ENCODE results near the gene MYL10. TPM values are rescaled to one million over a fixed set of nuclear protein-coding genes. Genes with fewer than 3 reads are reported as not detected.

Gene MYL10
- total RNA-seq (2016; rRNA removed; fragmentation: Illumina TruSeq; extraction: Trizol) (not detected in 2 replicates), polyA plus RNA-seq (2011; rRNA removed) (0.16 TPM in 1 of 2 replicates, not detected in the other), polyA minus RNA-seq (2011; rRNA and poly(A)+ RNA removed; ENCODE audit: low replicate concordance) (not detected in 2 replicates), Bru-seq, nascent RNA (not detected), BruChase-seq, experiment 1, labeled RNA remaining after a 6-hour chase (not detected), BruChase-seq, experiment 2, labeled RNA remaining after a 2-hour chase (not detected)
- total RNA-seq (2016; cell fraction: cytosol; rRNA removed; fragmentation: Illumina TruSeq; extraction: Trizol; ENCODE audit: low read depth) = not detected in 2 replicates
- not detected in 2 replicates for total RNA-seq (2016; cell fraction: insoluble cytoplasmic fraction; rRNA removed; fragmentation: Illumina TruSeq; extraction: Trizol)
- total RNA-seq (2016; cell fraction: membrane; rRNA removed; fragmentation: Illumina TruSeq; extraction: Trizol) = not detected in 2 replicates
- total RNA-seq (2016; cell fraction: nucleus; rRNA removed; fragmentation: Illumina TruSeq; extraction: Trizol) = not detected in 2 replicates
- not detected in 2 replicates for polyA plus RNA-seq (2011; cell fraction: cytosol; rRNA removed)
- polyA plus RNA-seq (2011; cell fraction: nucleus; rRNA removed) = not detected in 2 replicates
- not detected in 2 replicates for polyA plus RNA-seq (2012)
- not detected in 2 replicates for polyA plus RNA-seq (2016; cell fraction: cytosol; fragmentation: Illumina TruSeq; extraction: Trizol; ENCODE audit: low read depth)
- not detected in 2 replicates for polyA plus RNA-seq (2016; cell fraction: insoluble cytoplasmic fraction; fragmentation: Illumina TruSeq; extraction: Trizol; ENCODE audit: low read depth)
- polyA plus RNA-seq (2016; cell fraction: membrane; fragmentation: Illumina TruSeq; extraction: Trizol; ENCODE audit: low read depth) = not detected in 2 replicates
- not detected in 2 replicates for polyA plus RNA-seq (2016; cell fraction: nucleus; fragmentation: Illumina TruSeq; extraction: Trizol; ENCODE audit: insufficient read depth, low read depth)
- not detected in 2 replicates for polyA minus RNA-seq (2011; cell fraction: cytosol; rRNA and poly(A)+ RNA removed)
- polyA minus RNA-seq (2011; cell fraction: nucleus; rRNA and poly(A)+ RNA removed) = not detected in 2 replicates
- long read RNA-seq, experiment 1 = 0 reads
- long read RNA-seq, experiment 2 = 0 reads

GRCh38 chr7:101629171-101629570 lies at the start of gene MYL10:
Gene MYL10, minus strand, starts transcription at chr7:101629296. Its CDS starts 178 bp downstream, at chr7:101629118.
- H3K4me3 ChIP-seq (replicated peaks in 1 of 3; ENCODE audit: insufficient read depth in 1 of 3, low read depth in 2 of 3, low read length in 3 of 3) = no peak within 1 kb of the TSS
- ChIA-PET CTCF (ENCODE audit: low intra/inter-chr PET ratio, low total read pairs) (no interaction called here), POLR2A (no interaction called here)
- DNase-seq (ENCODE audit: low spot score) = no peak
- H3K79me2 ChIP-seq (ENCODE audit: insufficient read depth, low read length) = no peaks in the 10 kb centered on the region
- WGBS (ENCODE audit: low lambda C conversion rate) = 40% methylated on average over 8 of the region's 8 CpGs
- H3K9ac ChIP-seq (ENCODE audit: insufficient read depth, low read depth, low read length) = no peak within 1 kb of the TSS
- intact Hi-C loops (cut with micrococcal nuclease; ENCODE audit: unreplicated experiment) (no loop called here), in situ Hi-C loops (cut with HindIII; ENCODE audit: extremely low pct_ligation_motif_present, low pct_unique_long_range_greater_than_20kb) (no loop called here)
- H3K36me3 ChIP-seq (replicated peaks in 1 of 2; ENCODE audit: control insufficient read depth in 1 of 2, insufficient read depth in 2 of 2, low read length in 2 of 2) = no peaks in the 10 kb centered on the region
- TF ChIP-seq ZNF33B (CRISPR knock-in tag; IDR thresholded peaks at IDR 0.05) (no peak), NR2F2 (IDR thresholded peaks at IDR 0.05; ENCODE audit: borderline replicate concordance, low read depth) (no peak), ZNF777 (CRISPR knock-in tag; IDR thresholded peaks at IDR 0.05) (no peak)
- no peaks in the 10 kb centered on the region for H4K20me1 ChIP-seq (ENCODE audit: insufficient read depth, low read length)
- H3K9me3 ChIP-seq (ENCODE audit: low read length) = peaks cover 8% of the 10 kb centered on the region; the same call in 1 of the 2 replicates
- no TSS peak for BruUV-seq (replicated peaks)
- peaks cover 2 to 61% of the 10 kb centered on the region in 2 experiments; a peak in 3 of 5 replicates for H3K27me3 ChIP-seq (ENCODE audit: control insufficient read depth in 1 of 2, insufficient read depth in 2 of 2, low read length in 2 of 2)
- no peak within 1 kb of the TSS for H3K4me2 ChIP-seq (ENCODE audit: low read depth, low read length)
- H2AFZ ChIP-seq (ENCODE audit: low read length) = no peak within 1 kb of the TSS
- ATAC-seq = no peak
- FAIRE-seq = no peak
- H3K27ac ChIP-seq (ENCODE audit: extremely low read length, insufficient read depth, low read length) = no peak within 1 kb of the TSS
- peaks cover 12% of the 10 kb centered on the region for H3K4me1 ChIP-seq (ENCODE audit: insufficient read depth, low read length)

DNA sequence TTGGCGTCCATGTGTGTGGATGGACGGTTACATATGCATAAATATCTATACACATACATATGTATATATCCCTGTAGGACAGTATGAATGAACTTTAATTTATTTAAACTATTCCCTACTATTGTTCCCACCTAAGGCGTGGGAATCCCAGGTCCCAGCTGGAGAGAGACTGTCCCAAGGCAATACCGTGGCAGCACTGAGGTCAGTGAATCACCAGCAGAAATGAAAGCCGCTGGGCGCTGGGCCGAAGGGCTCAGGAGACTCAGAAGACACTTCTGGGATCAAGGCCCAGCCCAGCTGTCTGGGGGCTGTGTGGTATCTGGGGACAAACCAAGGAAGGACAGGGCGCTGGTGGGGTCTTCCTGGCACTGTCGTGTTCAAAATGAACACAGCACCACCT lies 49.6 kb upstream of the MYL10 start:
- ChIA-PET POLR2A (no interaction called here), CTCF (ENCODE audit: low intra/inter-chr PET ratio, low total read pairs) (no interaction called here)
- Histone ChIP-seq H4K20me1 (ENCODE audit: insufficient read depth, low read length) (no peaks in the 10 kb centered on the region), H3K9ac (ENCODE audit: insufficient read depth, low read depth, low read length) (no peak overlapping the region), H2AFZ (ENCODE audit: low read length) (no peak overlapping the region), H3K36me3 (replicated peaks in 1 of 2; ENCODE audit: control insufficient read depth in 1 of 2, insufficient read depth in 2 of 2, low read length in 2 of 2) (no peaks in the 10 kb centered on the region), H3K4me3 (replicated peaks in 1 of 3; ENCODE audit: insufficient read depth in 1 of 3, low read depth in 2 of 3, low read length in 3 of 3) (no peak overlapping the region), H3K4me2 (ENCODE audit: low read depth, low read length) (no peak overlapping the region), H3K27ac (ENCODE audit: extremely low read length, insufficient read depth, low read length) (no peak overlapping the region), H3K9me3 (ENCODE audit: low read length) (no peaks in the 10 kb centered on the region), H3K4me1 (ENCODE audit: insufficient read depth, low read length) (no peaks in the 10 kb centered on the region), H3K27me3 (ENCODE audit: control insufficient read depth in 1 of 2, insufficient read depth in 2 of 2, low read length in 2 of 2) (no peaks in the 10 kb centered on the region), H3K79me2 (ENCODE audit: insufficient read depth, low read length) (no peaks in the 10 kb centered on the region)
- intact Hi-C loops (cut with micrococcal nuclease; ENCODE audit: unreplicated experiment) (no loop called here), in situ Hi-C loops (cut with HindIII; ENCODE audit: extremely low pct_ligation_motif_present, low pct_unique_long_range_greater_than_20kb) (loop anchor here (25.0 kb wide), 1 partner anchor 584 kb away; no protein-coding TSS in a partner anchor)
- no peak for ATAC-seq
- no peak for FAIRE-seq
- no TSS peak for BruUV-seq (replicated peaks)
- 43% methylated on average over 6 of the region's 9 CpGs for WGBS (ENCODE audit: low lambda C conversion rate)
- no peak for DNase-seq (ENCODE audit: low spot score)
- TF ChIP-seq ZNF589 (CRISPR knock-in tag; conservative IDR thresholded peaks at IDR 0.05) = no peak
- no peak for TF ChIP-seq MED8 (CRISPR knock-in tag; IDR thresholded peaks at IDR 0.05; ENCODE audit: insufficient replicate concordance)
- no peak for TF ChIP-seq ZNF18 (CRISPR knock-in tag; IDR thresholded peaks at IDR 0.05; ENCODE audit: insufficient replicate concordance)
- TF ChIP-seq REPIN1 (CRISPR knock-in tag; IDR thresholded peaks at IDR 0.05; ENCODE audit: borderline replicate concordance, low read depth) = no peak
- TF ChIP-seq, protein P1, sequence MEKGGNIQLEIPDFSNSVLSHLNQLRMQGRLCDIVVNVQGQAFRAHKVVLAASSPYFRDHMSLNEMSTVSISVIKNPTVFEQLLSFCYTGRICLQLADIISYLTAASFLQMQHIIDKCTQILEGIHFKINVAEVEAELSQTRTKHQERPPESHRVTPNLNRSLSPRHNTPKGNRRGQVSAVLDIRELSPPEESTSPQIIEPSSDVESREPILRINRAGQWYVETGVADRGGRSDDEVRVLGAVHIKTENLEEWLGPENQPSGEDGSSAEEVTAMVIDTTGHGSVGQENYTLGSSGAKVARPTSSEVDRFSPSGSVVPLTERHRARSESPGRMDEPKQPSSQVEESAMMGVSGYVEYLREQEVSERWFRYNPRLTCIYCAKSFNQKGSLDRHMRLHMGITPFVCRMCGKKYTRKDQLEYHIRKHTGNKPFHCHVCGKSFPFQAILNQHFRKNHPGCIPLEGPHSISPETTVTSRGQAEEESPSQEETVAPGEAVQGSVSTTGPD (CRISPR knock-in tag; IDR thresholded peaks at IDR 0.05) = no peak
- no peak for TF ChIP-seq RFXAP (CRISPR knock-in tag; IDR thresholded peaks at IDR 0.05; ENCODE audit: borderline replicate concordance)
- TF ChIP-seq ZNF143 (CRISPR knock-in tag; IDR thresholded peaks at IDR 0.05) = no peak
- TF ChIP-seq GPN1 (CRISPR knock-in tag; IDR thresholded peaks at IDR 0.05; ENCODE audit: borderline replicate concordance) = no peak
- no peak for TF ChIP-seq HMG20A (CRISPR knock-in tag; IDR thresholded peaks at IDR 0.05; ENCODE audit: borderline replicate concordance)

All from HepG2 (cell line).